Right lobe of liver (tissue), 6 donors: Measurements from ENCODE around the gene WDR53. TPM values are rescaled to one million over a fixed set of nuclear protein-coding genes. Genes with fewer than 3 reads are reported as not detected.
A peak's percentile ranks its signal among the peaks of the same experiment; 100 is the strongest.

Experiments used
- ATAC-seq, 4 donors: fragments of 200-7000 bp; cut with Tn5 transposase; one replicate each; pipeline ENCODE4 v1.9.1; 2020; ENCODE audit warnings: mild to moderate bottlenecking in 4 of 4, moderate library complexity in 4 of 4
- DNase-seq, 3 donors: peaks; one replicate each; pipeline ENCODE4 v3.0.0-alpha.2; 2020
- H3K27ac ChIP-seq, 3 donors: fragments of 200-600 bp; one replicate each; pipeline ENCODE4 v1.8.0; 2022
- H3K27me3 ChIP-seq, 2 donors: fragments of 200-600 bp; one replicate each; pipeline ENCODE4 v1.8.0; 2022
- H3K36me3 ChIP-seq, 4 donors: fragments of 200-600 bp; sonication (generic) in 1 of 4; one replicate each; pipeline versions ENCODE4 v1.5.1 to v1.8.0; 2017 to 2022; ENCODE audit warnings: control low read depth in 1 of 4
- H3K4me1 ChIP-seq, 4 donors: fragments of 200-600 bp; sonication (generic) in 1 of 4; one replicate each; pipeline versions ENCODE4 v1.5.1 to v1.8.0; 2017 to 2022; ENCODE audit warnings: control low read depth in 1 of 4
- H3K4me3 ChIP-seq, 3 donors: fragments of 200-600 bp; one replicate each; pipeline ENCODE4 v1.8.0; 2022
- H3K9me3 ChIP-seq, 4 donors: fragments of 200-600 bp; sonication (generic) in 1 of 4; one replicate each; pipeline versions ENCODE4 v1.5.1 to v1.8.0; 2017 to 2022; ENCODE audit warnings: control low read depth in 1 of 4
- CTCF ChIP-seq, 4 donors: fragments of 200-600 bp in 3 of 4; fragments of 450-650 bp in 1 of 4; IDR thresholded peaks; one replicate each; pipeline versions ENCODE4 v1.5.1 to v1.8.0; 2016 to 2022; ENCODE audit warnings: antibody characterized with exemption in 4 of 4, mild to moderate bottlenecking in 2 of 4
- POLR2A ChIP-seq: fragments of 450-650 bp; IDR thresholded peaks from one replicate; pipeline ENCODE4 v1.6.1; 2017; ENCODE audit warnings: antibody characterized with exemption, mild to moderate bottlenecking
- WGBS: methylation state at CpG from one replicate; pipeline ENCODE4 v1.1.6; 2018; ENCODE audit warnings: low coverage, low lambda C conversion rate; ENCODE audit not compliant: insufficient coverage; ENCODE audit errors: missing lambda C conversion rate; 5-methylcytosine and 5-hydroxymethylcytosine counted together
- intact Hi-C, 2 donors: fragments of 100-400 bp; cut with DNase I; formaldehyde crosslinking; loops; one replicate each; pipeline versions ENCODE4 v1.11.2 to v1.14.1; 2022
- total RNA-seq, 6 experiments: library from RNA; depleted of rRNA in 2 of 6; stranded (reverse); fragments of >200 nt in 2 of 6; fragmentation: NEBNext Ultra II Directional in 3 of 6; extraction: Animal tissue kit (Norgen Biotek cat#: 25700) in 3 of 6; gene quantifications; one replicate each; pipeline versions ENCODE4 v1.1.0 to v1.2.4, GENCODE V29; 2016 to 2023
- donor health status: DM: no; HTN: yes; CAD: no.
- donor health status: DM: no; HTN: no; CAD: no.
- donor health status: DM: no; HTN: no; CAD: no.
- donor health status: DM: no; HTN: yes; CAD: no.
- donor health status: DM: no; HTN: yes; CAD: no.

The WDR53 gene
- total RNA-seq, 6 experiments from 2014 or later, result 1.5 to 5.8 (median 4.3) TPM

GRCh38 chr3:196547067-196547466 lies 21.3 kb downstream of the WDR53 start:
- Histone ChIP-seq H3K4me1 (peaks cover 0 to 8% (median 3%) of the 10 kb centered on the region in 4 donors), H3K27me3 (no peaks in the 10 kb centered on the region), H3K4me3 (no peak overlapping the region), H3K36me3 (no peaks in the 10 kb centered on the region), H3K27ac (no peak overlapping the region), H3K9me3 (no peaks in the 10 kb centered on the region)
- intact Hi-C loops, result no loop called here
- no peak for TF ChIP-seq POLR2A
- no peak for TF ChIP-seq CTCF (IDR thresholded peaks at IDR 0.05)
- peak in 1 of 4 donors; percentile 7 for ATAC-seq
- DNase-seq, result no peak
- WGBS, result 100% methylated on average over 1 of the region's 2 CpGs

GRCh38 chr3:196546537-196546936 lies 21.8 kb downstream of the WDR53 start:
- no peak for TF ChIP-seq POLR2A
- 10% methylated on average over 5 of the region's 5 CpGs for WGBS
- no peak overlapping the region for H3K27ac ChIP-seq
- H3K9me3 ChIP-seq, result no peaks in the 10 kb centered on the region
- no peaks in the 10 kb centered on the region for H3K27me3 ChIP-seq
- intact Hi-C loops, result no loop called here
- H3K36me3 ChIP-seq, result no peaks in the 10 kb centered on the region
- peaks cover 0 to 8% (median 3%) of the 10 kb centered on the region in 4 donors for H3K4me1 ChIP-seq
- no peak overlapping the region for H3K4me3 ChIP-seq
- DNase-seq, result no peak
- ATAC-seq, result peak; percentile 85 to 97 (median 94)

GRCh38 chr3:196544491-196544992 lies 23.8 kb downstream of the WDR53 start:
- Histone ChIP-seq H3K9me3 (no peaks in the 10 kb centered on the region), H3K4me3 (no peak overlapping the region), H3K4me1 (peaks cover 0 to 8% (median 3%) of the 10 kb centered on the region in 4 donors), H3K36me3 (no peaks in the 10 kb centered on the region), H3K27me3 (no peaks in the 10 kb centered on the region), H3K27ac (no peak overlapping the region)
- intact Hi-C loops, result no loop called here
- DNase-seq (no peak), ATAC-seq (no peak)
- TF ChIP-seq POLR2A (no peak), CTCF (IDR thresholded peaks at IDR 0.05) (no peak)
- 92% methylated on average over 2 of the region's 2 CpGs for WGBS

- 82% methylated on average over 6 of the region's 6 CpGs for WGBS
- Histone ChIP-seq H3K9me3 (no peaks in the 10 kb centered on the region), H3K4me3 (no peak overlapping the region), H3K27ac (no peak overlapping the region), H3K4me1 (peaks cover 0 to 7% (median 3%) of the 10 kb centered on the region in 4 donors), H3K36me3 (no peaks in the 10 kb centered on the region), H3K27me3 (no peaks in the 10 kb centered on the region)
- intact Hi-C loops, result no loop called here
- no peak for TF ChIP-seq CTCF (IDR thresholded peaks at IDR 0.05)
- no peak for TF ChIP-seq POLR2A
- no peak for DNase-seq
- no peak for ATAC-seq
Observed at GRCh38 chr3:196541684-196542445, 26.5 kb downstream of the WDR53 start.

GRCh38 chr3:196537319-196537984 lies 30.9 kb downstream of the WDR53 start:
- Histone ChIP-seq H3K9me3 (no peaks in the 10 kb centered on the region), H3K36me3 (no peaks in the 10 kb centered on the region), H3K27me3 (no peaks in the 10 kb centered on the region), H3K4me1 (no peaks in the 10 kb centered on the region), H3K4me3 (no peak overlapping the region), H3K27ac (no peak overlapping the region)
- peak; percentile 47 to 74 (median 64) for TF ChIP-seq CTCF (IDR thresholded peaks at IDR 0.05)
- no peak for TF ChIP-seq POLR2A
- intact Hi-C loops, result no loop called here
- ATAC-seq (peak in 2 of 4 donors; percentile 21 to 26), DNase-seq (no peak)
- 27% methylated on average over 17 of the region's 18 CpGs for WGBS
